GM20431 (cell line): ENCODE data around the gene TOMT.

Source experiments
- in situ Hi-C: fragments of 300-500 bp; cut with MseI, MboI; formaldehyde crosslinking; loops from one replicate; pipeline ENCODE4 v1.15.0; 2020; ENCODE audit warnings: low sequenced_read_pairs; ENCODE audit not compliant: unreplicated experiment

TOMT gene

GRCh38 chr11:72085621-72086351 is 19.9 kb upstream of the TOMT start:
- in situ Hi-C loops: no loop called here

GRCh38 chr11:72088076-72088808 is 17.5 kb upstream of the TOMT start:
- in situ Hi-C loops: no loop called here

DNA sequence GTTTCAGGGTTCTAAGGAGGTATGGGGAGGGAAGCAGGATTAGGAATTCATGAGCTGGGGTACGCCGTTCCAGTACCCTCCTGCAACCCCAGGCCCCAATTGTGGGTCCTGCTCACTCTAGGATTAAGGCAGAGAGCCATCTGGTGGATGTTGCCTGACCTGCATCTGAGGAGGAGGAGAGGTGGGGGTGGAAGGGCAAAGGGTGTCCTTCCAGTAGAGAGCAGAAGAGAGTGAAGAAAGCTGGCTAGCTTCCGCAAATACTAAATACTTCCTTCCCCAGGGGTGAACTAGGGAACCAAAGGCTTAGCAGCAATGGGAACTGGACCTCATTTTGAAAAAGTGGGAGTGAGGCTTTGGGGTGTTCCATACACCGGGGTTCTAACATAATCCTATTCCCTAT is 14.4 kb upstream of the TOMT start:
- in situ Hi-C loops: loop anchor here (10.0 kb wide), 1 partner anchor 56 kb away; no protein-coding TSS in a partner anchor

DNA sequence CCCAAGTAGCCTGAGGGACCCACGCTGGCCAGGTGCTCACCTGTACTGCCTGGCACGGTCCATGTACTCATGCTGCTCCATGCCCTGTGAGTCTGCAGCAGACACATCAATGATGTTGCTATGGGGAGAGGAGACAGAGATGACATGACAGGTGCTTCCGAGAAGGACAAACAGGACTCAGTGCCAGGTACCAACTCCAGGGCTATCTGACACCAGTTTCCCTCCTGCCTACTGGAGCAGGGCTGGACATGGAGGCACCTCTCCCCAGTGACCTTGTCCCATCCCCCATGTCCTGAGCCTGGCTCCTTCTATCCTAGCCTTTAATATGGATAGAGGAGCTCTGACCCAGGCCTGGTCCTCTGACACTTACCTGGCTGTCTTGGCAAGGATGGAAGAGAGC is 7.0 kb upstream of the TOMT start:
- in situ Hi-C loops: loop anchor here (10.0 kb wide), 1 partner anchor 64 kb away; no protein-coding TSS in a partner anchor

GRCh38 chr11:72100009-72100408 is 5.7 kb upstream of the TOMT start:
- in situ Hi-C loops: no loop called here

DNA sequence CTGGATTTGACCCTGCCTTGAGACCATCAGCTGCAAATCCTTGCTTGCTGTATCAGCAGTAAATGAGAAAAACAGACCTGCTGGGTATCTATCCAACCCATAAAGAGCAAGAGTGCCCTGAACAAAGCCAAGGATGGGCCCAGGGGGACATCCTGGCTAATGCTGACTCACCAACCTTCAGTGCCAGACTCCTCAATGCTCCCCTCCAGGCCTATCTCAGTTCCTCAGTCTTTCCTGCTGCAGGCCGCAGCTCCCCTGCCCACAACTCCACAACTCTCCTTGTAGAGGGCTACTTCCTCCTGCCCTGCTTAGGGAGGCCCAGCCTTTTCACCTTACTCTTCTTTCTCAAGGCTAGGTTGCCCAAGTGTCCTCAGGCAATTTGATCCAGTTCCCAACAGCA is 5.3 kb upstream of the TOMT start:
- in situ Hi-C loops: no loop called here

DNA sequence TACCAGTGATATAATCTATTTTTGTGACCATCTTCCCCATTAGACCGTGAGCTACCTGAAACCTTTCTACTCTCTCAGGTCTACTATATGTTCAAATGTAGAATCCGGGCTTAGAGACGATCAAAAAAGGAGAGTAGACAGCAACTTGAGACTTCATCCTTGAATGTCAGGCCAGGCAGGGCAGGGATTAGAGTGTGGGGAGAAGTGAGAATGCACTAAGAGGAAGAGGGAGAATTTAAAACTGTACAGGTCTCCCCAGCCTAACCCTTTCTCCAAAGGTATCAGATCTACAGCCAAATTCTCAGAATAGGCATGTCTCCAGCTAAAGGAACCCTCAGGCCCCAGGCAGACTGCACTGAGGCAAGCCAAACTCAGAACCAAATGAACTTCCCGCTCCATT is 3.6 kb upstream of the TOMT start:
- in situ Hi-C loops: no loop called here

DNA sequence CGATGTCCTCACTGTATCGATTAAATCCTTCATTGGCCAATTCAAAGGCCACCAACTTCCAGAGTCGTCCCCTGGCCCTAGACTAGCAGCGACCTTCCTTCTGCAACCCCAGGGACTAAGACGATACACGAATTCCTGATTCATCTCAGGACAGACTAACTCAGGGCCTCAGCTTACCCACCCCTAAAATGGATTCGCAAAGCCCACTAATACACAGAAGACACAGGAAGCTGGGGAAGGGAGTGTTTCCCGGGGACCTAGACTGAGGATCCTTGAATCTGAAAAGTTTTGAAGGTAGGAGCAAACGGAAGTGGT is 3.1 kb upstream of the TOMT start:
- in situ Hi-C loops: no loop called here

DNA sequence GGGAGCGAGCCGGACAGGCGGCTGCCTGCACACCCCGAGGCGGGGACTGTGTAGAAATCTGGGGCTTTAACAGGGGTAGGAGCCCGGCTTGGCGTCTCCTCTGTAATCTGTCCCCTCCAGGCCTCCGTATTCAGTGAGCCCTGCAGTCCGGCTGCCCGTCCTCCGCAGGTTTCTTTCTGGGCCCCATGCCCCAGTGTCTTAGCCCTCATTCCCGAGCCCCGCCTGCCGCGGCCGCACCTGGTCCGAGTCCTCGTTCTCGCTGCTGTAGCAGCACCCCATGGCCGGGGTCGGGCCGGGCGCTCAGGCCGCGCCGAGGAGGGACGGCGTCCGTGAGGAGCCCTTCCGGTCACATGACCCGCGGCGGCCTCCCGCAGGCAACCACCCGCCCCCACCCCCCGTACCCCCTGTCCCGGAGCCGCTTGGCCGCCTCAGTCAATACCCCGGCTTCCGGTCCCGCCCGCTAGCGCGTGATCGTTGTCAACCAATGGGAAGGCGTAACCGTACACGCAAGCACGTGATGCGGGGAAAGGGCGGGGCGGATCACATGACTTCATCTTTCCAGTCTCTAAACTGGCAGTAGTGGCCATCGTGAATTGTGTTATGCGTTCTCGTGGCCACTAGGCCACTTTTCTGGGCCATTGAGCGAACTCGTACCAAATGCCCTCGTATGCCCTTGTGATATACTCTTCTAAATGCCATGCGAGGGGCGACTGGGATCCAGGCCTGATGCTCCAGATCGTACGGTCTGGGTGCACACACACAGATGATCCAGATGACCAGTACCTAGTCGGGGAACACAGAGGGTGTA is 2.6 kb upstream of the TOMT start, which contains the start of gene LAMTOR1:
Gene LAMTOR1 (minus strand): TSS at position 352 of the 808 bp plus-strand sequence. CDS start 73 bp downstream, at position 279.
- in situ Hi-C loops: no loop called here

- in situ Hi-C loops: no loop called here
These were observed 2.0 kb upstream of the TOMT start for GRCh38 chr11:72103754-72104167.

DNA sequence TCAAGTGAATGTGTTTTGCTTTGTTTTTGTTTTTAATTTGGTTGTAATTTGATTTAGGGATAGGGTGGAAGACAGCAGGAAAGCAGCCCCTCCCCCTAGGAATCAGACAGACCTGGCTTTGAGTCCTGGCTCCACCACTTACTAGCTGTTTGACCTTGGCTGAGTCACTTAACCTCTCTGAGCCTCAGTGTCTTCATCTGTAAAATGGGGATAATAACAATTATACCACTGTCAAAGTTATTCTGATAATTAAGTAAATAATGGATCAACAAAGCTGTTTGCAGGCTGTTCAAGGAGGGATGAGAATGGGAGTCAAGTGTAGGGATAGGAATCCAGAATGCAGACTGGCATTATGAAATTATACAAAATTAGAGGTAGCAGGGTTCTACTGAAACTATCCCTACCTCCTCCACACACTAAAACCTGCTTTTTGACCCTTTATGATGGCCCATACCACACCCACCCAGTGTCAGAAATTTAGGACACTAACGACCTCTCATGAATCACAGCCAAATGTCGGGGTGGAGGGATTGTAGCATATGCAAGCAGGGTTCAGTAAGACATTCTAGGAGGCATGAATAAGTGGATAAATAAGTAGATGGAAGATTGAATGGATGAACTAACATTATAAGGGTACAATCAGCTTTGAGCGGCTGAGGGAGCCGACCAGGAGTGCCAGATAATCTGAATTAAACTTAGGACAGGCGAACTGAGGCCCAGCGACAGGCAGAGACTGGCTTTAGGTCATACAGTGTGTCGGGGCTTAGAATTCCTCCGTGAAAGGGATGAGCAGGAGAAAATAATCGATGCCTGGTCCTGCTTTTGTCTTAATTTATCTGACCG is 5.8 kb downstream of the TOMT start:
- in situ Hi-C loops: no loop called here

GRCh38 chr11:72112143-72112977 is 6.6 kb downstream of the TOMT start, which contains the start of gene ANAPC15:
ANAPC15 (minus strand) TSS chr11:72112695; CDS start chr11:72111276, 1,419 bp downstream.
- in situ Hi-C loops: no loop called here

GRCh38 chr11:72112978-72113808 is 7.5 kb downstream of the TOMT start:
- in situ Hi-C loops: no loop called here

DNA sequence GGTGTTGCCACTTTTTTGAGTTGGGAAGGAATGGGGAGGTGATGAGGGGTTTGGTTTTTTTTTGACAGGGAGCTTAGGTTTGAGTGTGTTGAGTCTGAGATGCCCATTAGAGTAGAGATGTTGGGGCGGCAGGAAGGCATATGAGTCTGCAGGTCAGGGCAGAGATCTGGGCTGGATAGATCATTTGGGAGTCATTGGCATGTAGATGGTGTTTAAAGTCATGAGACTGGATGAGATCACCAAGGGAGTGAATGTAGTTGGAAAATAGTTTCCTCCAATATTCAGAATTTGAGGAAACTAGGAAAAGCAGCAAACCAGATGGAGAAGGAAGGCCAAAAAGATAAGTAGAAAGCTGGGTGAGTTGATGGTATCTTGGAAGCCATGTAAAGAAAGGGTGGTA is 8.8 kb downstream of the TOMT start:
- in situ Hi-C loops: no loop called here

- in situ Hi-C loops: no loop called here
These were observed 10.5 kb downstream of the TOMT start for GRCh38 chr11:72116019-72116755.

- in situ Hi-C loops: no loop called here
These were observed 13.5 kb downstream of the TOMT start for GRCh38 chr11:72119198-72119597.

DNA sequence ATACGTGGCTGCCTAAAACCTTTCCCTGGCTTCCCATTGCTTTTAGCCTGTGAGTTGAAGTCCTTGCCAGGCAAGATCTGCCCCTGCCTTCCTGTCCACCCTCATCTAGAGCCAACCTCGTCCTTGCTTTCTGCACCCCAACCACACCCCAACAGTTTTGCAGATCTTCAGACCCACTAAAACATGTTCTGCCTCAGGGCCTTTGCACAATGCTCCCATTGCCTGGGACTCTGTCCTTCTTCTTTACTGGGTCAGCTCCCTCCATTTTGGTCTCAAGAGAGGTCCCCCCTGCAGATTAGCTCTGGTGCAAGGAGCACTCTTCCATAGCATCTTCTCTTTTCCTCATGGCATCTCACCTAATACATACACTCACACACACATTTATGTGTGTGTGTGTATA is 15.2 kb downstream of the TOMT start:
- in situ Hi-C loops: no loop called here
